ENCODE results near the gene BRS3.

BRS3 gene

DNA sequence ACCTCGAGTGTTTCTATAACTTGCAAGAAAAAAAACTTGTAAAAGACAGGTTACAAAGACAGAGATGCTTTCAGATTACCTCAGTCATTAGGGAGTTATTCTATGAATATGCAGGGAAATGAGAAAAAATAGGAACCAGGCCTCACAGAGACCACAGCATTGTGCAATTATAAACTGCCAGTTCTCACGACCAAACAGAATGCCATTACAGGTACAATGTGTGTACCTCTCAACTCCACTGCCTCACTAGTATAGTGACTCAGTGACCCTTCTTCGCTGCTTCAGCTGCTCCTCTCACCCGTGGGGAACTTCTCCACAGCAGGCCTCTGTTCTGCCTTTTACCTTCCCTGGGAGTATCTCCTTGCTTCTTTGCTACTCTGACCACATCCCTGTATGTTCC is 7.3 kb downstream of the BRS3 start:
- no peak for DNase-seq (ENCODE audit: low spot score)

DNA sequence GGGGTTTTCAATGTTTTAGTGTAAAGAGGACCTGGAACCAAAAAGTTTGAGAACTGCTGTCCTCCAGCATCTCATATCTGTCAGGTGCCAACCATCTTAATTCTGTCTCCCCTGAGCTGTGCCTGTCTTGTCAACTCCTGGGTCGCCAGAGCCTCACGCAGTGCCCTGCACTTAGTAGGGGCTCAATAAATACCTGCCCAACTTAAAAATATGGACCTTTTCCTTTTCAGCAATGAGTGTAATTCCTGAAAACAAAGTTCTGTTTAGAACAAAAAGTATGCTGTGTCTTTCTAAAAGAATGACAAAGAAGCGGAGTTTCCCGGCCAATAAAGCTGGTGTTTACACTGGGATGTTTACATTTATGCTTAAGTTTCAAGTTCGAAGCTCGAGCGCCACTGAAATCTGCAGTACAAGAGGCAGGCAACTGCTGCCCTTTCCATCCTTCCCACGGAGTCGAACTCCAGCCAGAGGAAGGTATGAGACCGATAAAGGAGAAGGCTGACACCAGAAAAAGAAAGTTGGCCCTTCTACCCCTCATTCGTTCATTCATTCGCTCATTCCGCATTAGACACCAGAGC is 8.5 kb downstream of the BRS3 start:
- DNase-seq (ENCODE audit: low spot score): no peak

DNA sequence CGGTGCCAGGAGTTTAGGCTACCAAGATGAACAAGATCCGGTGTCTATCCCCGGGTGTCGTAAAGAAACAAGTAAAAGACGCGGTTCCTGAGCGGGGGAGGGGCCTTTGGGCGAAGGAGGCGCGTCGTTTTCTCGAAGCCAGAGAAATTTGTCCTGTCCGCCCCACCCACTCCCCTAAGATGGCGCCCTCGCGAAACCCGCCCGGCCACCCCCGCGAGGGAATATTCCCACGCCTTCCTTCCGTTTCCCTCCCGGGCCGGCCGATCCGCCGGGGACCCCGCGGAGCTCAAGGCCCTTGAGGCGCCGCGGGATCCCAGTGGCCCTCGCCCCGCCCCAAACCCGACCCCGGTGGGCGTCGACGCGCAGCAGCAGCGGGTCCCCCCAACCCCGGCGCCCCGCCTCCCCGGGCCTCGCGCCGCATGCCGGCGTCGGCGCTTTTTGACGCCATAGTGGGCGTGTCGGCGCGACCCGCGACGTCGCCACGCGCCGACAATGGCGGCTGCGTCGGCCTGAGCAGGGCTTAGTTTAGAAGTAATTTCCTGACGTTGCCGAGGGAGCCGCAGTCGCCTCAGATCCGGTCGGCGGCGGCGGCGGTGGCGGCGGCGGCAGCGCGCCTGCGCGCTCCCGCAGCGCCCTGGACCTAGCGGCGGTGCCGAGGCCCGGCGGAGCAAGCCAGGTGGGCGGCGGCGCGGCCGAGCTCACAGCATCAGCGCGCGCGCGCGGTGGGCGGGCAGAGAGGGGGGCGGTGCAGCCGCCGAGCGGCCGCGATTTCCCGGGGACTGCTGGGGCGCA is 9.2 kb downstream of the BRS3 start:
- peak; percentile 80 for DNase-seq (ENCODE audit: low spot score)

DNA sequence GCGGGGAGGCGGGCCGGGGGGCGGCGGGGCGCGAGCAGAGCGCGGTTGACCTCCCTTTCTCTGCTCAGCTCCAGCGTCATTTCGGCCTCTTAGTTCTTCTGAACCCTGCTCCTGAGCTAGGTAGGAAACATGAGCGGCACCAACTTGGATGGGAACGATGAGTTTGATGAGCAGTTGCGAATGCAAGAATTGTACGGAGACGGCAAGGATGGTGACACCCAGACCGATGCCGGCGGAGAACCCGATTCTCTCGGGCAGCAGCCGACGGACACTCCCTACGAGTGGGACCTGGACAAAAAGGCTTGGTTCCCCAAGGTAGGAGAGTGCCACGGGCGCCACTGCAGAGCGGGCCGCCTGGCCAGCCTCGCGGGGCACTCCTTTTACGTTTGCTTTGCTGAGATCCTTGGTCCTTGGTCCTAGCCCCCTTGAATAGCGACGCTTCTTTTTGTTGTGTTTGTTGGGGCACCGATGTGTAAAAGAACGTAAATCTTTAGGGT is 9.9 kb downstream of the BRS3 start, which contains the start of gene HTATSF1:
HTATSF1 (plus strand) TSS at position 37 of the 497 bp plus-strand sequence; CDS start at position 130, 93 bp downstream.
- no peak for DNase-seq (ENCODE audit: low spot score)

DNA sequence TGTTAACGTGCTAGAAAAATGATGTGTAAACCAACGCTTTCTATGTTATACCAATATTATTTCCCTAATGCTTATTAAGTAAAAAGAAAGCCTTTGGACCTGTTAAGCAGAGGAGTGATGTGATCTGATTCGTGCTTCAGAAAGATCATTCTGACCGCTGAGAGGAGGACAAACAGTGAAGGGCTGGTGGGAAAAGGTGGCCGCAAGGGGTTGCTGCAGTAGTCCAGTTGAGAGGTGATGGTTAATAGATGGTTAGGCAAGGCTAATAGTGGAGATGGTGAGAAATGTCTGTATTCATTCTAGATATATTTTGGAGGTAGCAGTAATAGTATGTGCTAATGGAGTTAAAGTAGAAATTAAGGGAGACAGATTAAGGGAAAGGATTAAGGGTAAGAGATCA is 31.3 kb downstream of the BRS3 start:
- DNase-seq (ENCODE audit: low spot score): no peak

DNA sequence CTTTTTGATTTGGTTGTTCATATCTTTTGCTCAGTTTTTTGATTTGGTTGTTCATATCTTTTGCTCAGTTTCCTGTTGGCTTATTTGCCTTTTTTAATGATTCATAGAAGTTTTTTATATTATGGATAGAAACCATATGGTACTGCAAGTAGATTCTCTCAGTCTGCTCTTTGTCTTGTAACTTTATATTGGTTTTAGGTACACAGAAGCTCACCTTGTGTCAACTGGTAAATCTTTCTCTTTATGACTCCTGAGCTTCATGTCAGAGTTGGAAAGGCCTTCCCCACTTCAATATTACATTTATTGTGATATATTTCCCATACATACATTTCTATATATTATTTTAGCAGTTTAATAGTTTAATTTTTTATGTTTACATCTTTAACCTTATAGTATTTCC is 36.0 kb downstream of the BRS3 start:
- no peak for DNase-seq (ENCODE audit: low spot score)

DNA sequence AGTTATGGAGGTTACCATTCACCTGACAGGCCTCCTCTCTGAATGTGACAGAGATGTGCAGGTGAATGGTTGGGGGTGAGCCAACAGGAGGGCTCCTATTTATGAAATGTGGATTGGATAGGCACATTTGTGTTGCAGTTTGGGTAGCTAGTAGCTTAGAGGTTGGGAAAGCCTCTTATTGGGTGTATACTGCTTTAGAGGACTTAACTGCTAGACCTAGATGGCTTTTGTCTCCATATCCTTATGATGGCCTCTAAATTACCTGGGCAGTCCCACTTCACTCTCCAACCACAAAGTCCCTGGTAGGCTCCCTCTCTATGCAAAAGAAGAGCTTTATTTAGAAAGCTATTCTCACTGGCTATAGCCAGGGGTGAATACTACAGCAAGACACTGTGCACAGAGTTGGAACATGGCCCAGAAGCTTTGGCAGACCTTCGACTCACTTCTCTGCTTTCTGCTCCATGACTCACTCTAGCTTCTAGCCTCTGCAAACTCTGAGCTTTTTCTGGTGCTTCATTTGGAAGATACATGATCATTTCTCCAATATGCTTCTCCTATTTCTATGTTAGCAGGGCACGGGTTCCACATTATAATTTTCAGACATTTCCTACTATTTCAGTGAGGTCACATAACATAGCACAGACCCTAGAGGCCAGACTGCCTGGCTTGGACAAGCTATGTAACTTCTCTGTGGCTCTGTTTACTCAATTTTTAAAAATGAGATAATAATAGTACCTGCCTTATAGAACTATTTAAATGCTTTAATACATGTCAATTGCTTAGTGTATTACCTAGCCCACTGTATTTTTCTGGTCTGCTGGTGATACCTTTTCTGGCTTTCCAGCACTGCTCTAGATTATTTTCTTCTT is 38.2 kb downstream of the BRS3 start:
- no peak for DNase-seq (ENCODE audit: low spot score)

DNA sequence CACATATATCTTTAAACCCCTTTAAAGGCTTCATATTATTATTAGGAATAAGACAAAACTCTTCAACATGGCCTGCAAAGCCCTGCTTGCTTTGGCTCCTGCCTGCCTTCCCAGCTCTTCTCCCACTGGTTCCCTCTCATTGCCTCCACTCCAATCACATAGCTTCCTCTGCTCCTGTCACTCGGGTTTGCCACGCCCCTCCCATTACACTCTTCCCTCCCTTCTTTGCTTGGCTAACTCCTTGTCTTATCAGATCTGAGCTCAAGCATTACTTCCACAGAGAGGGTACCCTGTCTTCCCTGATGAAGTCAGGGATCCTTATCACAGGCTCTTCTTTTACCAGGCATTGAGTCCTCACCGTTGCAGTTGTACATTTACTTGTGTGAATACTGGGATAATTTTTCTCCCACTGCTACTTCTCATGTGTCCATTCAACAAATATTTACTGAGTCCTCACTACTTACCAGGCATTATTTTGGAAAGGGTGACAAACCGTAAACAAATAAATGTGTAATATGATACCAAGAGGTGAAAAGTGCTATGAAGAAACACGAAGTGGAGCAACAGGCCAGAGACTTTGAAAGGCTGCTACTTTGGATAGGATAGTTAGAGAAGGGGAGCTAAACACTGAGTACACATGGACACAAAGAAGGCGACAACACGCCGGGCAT is 41.0 kb downstream of the BRS3 start:
- DNase-seq (ENCODE audit: low spot score): no peak

DNA sequence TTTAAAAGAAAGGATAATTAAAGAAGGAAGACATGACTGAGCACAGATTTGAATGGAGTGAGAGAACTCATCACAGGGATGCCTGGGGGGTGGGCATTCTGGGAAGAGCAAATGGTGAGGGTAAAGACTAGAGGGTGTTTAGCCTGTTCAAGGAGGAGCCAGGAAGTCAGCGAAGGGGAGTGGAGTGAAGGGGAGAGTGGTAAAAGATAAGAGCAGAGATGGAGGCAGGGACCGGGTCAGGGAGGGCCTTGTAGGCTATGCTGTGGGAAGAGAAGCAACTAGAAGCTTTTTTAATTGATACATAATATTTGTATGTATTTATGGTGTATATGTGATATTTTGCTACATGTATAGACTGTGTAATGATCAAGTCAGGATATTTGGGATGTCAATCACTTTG is 42.0 kb downstream of the BRS3 start:
- no peak for DNase-seq (ENCODE audit: low spot score)

DNA sequence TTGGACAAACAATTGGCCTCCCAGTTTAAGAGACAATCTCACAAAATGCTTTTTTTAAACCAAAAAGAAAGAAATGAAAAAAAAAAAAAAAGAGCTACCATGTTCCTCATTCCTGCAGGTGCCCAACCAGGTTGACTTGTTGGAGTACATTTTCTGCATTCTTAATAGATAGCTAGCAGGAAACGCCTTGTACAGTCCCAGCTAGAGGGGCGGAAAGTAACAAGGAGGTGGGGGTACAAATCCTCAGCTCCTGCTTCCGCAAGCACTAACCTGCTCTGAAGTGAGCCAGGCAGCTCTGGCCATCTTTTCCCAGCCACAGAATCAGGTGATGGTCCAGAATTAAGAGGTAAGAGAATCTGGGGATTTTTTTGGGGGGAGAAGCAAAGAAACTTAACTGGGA is 44.2 kb downstream of the BRS3 start, which contains the start of gene VGLL1:
VGLL1 (plus strand) TSS at position 265 of the 400 bp plus-strand sequence. CDS start 3,806 bp downstream, outside the sequence.
- DNase-seq (ENCODE audit: low spot score): no peak

DNA sequence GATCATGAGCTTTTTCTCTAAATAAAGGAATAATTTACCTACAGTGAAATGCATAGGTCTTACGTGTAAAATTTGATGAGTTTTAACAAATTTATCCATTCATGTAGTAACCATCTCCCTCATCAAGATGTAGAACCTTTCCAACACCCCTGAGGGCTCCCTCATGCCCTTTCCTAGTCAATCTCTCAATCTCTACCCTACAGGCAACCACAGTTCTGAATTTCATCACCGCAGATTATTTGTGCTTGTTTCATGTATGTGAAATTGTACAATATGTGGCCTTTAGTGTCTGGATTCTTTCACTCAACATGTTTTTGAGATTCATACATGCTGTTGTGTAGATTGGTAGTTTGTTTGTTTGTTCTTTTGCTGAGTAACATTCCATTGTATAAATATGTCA is 46.4 kb downstream of the BRS3 start:
- no peak for DNase-seq (ENCODE audit: low spot score)

DNA sequence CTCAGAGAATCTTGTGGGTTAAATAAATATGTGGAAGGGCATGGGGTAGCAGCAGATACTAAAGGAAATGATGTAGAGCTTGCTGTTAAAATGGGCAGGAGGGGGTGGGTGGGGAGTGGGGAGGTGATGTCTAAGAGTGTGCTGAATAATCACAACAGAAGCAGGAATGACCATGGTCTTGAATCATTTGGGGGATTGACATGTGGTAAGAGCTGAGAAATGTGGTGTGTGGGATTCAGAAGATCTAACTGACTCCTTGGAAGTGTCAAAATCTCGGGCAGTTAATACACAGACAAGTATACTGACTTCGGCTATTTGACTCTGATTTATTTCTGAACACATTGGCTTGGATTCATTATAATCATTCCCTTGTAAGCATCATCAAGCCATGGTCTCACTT is 51.1 kb downstream of the BRS3 start:
- DNase-seq (ENCODE audit: low spot score): no peak

DNA sequence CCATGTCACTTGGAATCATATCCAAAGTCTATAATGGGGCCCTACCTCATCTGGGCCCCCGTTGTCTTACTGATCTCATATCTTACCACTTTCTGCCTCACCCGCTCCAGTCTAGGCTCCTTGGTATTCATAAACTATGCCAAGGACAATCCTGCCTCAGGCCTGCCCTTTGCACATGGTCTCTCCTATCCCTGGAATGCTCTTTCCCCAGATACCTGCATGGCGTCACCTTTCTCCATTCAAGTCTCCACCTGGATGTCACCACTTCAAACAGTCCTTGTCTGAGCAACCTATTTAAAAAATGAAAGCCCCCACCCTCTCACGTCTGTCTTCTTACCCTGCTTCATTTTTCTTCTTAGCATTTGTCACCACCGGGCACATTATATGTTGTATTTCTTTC is 52.5 kb downstream of the BRS3 start:
- DNase-seq (ENCODE audit: low spot score): no peak

DNA sequence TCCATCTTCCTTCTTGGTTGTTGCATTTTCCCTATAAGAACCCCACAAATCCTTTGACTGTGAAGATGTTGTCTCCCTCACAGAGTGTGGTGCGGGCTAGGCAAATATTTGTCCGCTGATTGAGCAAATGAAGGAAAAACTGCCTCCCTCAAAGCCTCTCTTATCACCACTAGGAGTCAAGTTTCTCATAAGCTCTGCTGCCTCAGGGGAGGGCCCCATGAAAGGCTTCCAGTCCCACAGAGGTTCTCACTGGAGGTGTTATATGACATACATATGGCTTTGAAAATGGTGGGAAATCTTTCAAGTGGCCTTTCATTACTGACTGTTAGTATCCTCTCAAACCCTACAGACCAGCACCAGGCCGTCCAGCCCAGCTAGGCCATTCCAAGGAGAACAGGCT is 53.5 kb downstream of the BRS3 start:
- no peak for DNase-seq (ENCODE audit: low spot score)

DNA sequence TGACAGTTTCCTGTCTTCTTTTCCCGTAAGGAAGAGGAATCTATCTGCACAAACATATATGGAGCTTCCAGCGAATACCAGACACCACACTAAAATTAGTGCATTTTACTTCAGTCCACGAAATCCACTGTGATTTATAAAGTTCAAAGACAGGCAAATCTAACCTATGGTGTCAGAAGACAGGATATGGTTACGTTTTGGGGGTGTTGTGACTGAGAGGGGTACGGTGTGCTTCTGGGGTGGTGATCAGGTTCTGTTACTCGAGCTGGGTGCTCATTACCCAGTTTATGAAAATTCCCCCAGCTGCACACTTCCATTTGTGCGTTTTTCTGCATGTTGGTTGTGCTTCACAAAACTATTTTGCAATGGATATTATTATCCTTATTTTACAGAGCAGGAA is 54.5 kb downstream of the BRS3 start:
- no peak for DNase-seq (ENCODE audit: low spot score)
